T-helper 1 cell (primary cell): ENCODE measurements around the gene CASP4.
"Not testable (repeated sequence)": the region's sequence is repeated elsewhere in the genome, so short reads cannot be mapped to it uniquely, and the experiment has no call there.

Experiments used
- DNase-seq, 5 donors: peaks; one replicate each; pipeline ENCODE4 v3.0.0-alpha.2; 2012 to 2020
- total RNA-seq, 4 donors: gene quantifications; one replicate each; lab custom pipeline; 2026; lab: John Stamatoyannopoulos, UW

Gene CASP4
- total RNA-seq, result 74.9 to 126 (median 94.8) reads per million in 4 donors

GRCh38 chr11:104968355-104968855 is at the start of gene CASP4:
TSS of gene CASP4 (minus strand) at chr11:104968574. CDS start at chr11:104968525, 49 bp downstream.
- DNase-seq, result peak in 1 of 5 donors; percentile 73

DNA sequence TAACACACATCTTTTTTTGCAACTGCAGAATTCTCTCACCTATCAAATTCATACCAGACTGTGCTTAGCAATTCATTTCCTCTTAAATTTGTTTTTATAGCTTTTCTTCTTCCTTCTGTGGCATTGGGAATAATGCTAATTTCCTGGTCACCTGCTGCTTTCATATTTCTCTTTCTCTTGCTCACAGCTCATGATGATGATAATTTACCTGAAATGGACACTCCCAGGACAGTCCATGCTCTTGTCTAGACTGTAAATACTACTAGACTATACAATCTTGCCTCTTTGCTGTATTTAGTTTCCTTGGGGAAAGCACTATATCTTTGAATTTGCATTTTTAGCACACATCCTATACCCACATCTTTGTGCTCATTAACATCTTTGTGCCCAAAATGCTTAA is 39.1 kb upstream of the CASP4 start:
- no peak for DNase-seq

DNA sequence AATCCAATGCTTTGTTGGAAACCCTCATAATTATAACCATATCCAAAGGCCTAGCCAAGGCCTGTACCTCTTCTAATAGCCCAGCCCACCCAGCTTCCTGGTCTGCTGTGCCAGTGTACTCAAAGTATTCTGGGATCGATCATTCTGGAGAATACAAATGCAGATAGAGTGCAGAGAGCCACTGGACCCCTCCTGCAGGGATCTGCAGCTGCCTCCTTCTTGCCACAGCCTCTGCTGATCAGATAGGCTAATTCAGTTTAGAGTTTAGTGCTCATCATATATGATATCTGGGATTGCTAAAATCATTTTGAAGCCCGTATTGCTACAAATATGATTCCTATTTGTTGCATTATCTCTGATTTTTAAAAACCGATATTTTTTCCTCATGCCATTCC is 37.1 kb upstream of the CASP4 start:
- DNase-seq, result no peak

DNA sequence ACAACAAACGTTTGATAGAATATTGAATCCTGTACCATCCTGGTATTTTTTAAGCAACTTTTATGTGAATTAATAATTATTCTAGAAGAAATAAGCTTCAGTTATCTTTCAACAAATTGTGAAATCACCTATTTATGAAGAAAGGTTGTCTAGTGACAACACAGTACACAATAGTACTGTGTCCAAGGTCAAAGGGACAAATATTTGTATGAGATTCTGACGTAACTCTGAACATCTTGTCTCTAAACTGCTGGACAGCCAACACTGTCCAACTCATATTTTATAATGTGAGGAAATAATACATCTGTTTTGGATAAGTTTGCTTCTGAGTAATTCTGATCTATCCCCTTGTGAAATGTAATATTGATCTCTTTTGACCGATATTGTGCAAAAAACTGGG is 35.6 kb upstream of the CASP4 start:
- no peak for DNase-seq

DNA sequence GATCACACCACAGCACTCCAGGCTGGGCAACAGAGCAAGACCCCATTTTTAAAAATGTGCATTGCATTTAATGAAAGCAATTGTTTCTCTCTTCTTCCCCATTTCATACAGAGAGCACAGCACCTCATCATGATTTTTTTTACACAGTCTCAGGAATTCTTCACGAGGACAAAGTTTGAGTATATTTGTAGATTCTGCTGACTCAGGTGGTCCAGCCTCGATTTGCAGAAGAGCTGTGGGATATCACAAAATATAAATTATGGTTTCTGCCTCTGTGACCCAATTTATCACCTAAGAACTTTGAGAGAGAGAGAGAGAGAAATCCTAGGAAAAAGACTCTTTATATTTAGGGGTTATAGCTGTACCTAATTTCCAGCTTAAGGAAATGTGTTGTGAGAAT is 34.8 kb upstream of the CASP4 start:
- DNase-seq, result no peak

DNA sequence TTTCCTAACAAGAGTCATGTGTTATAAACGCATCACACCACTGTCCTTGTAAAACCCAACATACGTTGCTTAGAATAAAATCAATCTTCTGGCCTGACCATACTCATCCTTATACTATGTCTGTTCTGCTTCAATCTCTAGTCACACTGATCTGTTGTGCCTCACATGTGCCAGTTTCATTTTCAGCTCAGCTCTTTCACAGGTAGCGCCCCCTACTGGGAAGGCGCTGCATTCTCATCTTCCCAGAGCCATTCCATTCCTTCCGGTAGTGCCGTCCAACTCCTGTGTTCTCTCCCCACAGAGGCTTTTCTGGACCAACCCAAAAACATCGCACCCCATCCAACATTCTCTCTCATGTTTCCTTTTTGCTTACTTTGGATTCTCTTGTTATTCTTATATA is 32.4 kb upstream of the CASP4 start:
- peak; percentile 8 to 48 (median 23) for DNase-seq

GRCh38 chr11:105000167-105000566 is 31.8 kb upstream of the CASP4 start:
- DNase-seq, result peak in 1 of 5 donors; percentile 15

- DNase-seq, result no peak
Measured at GRCh38 chr11:104999721-105000120, 31.3 kb upstream of the CASP4 start.

GRCh38 chr11:104997288-104997687 is 28.9 kb upstream of the CASP4 start:
- DNase-seq, result no peak

GRCh38 chr11:104995001-104995408 is 26.6 kb upstream of the CASP4 start:
- DNase-seq, result no peak

DNA sequence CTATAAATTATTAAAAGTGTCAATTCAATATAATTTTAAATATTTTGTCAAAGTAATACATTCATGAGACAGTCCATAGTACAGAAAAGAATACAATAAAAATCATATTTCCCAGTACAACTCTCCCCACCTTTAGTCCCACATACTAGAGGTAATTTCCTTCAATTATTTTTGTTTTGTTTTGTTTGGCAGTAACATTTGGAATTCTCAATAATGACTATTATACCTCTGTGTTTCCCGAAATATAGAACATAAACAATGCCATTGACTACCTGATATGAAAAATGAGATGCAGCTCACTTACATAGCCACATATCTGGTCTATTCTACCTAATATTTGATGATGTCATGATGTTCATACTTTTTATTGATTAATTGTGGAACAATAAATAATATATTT is 24.4 kb upstream of the CASP4 start:
- DNase-seq, result no peak

GRCh38 chr11:104991994-104992393 is 23.6 kb upstream of the CASP4 start:
- DNase-seq, result no peak

- no peak for DNase-seq
Measured at GRCh38 chr11:104984808-104985207, 16.4 kb upstream of the CASP4 start.

GRCh38 chr11:104979839-104980238 is 11.5 kb upstream of the CASP4 start:
- DNase-seq, result no peak

DNA sequence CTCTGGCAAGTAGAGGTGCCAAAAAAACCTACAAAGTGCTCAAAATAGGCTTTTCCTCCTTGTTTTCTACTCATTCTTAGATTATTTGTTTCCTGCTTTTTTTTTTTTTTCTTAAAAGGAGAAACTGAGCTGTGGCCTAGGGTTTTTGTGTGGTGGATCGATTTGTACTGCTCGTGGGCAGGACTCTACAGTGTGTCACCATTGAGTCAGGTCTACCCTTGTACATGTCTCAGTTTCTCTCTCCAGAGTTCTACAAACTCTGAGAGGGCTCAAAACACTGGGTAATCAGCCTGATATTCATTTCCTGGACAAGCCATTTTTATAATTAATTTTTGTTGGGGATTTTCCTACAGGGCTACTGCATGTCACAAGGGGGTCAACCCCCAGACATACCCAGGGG is 5.2 kb upstream of the CASP4 start:
- DNase-seq, result no peak

DNA sequence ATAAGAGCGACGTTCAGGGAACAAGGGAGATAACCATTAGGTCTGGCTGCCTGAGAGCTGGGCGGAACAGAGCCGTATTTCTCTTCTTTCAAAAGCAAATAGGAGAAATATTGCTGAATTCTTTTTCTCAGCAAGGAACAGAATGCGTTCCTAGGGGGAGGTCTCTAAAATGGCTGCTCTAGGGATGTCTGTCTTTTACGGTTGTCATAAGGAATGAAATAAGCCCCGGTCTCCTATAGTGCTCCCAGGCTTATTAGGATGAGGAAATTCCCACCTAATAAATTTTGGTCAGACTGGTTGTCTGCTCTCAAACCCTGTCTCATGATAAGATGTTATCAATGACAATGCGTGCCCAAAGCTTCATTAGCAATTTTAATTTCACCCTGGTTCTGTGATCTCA is 4.5 kb upstream of the CASP4 start:
- DNase-seq, result not testable (repeated sequence)

GRCh38 chr11:104970756-104971155 is 2.4 kb upstream of the CASP4 start:
- DNase-seq, result no peak

- no peak for DNase-seq
Measured at GRCh38 chr11:104968856-104969776, 742 bp upstream of the CASP4 start.

DNA sequence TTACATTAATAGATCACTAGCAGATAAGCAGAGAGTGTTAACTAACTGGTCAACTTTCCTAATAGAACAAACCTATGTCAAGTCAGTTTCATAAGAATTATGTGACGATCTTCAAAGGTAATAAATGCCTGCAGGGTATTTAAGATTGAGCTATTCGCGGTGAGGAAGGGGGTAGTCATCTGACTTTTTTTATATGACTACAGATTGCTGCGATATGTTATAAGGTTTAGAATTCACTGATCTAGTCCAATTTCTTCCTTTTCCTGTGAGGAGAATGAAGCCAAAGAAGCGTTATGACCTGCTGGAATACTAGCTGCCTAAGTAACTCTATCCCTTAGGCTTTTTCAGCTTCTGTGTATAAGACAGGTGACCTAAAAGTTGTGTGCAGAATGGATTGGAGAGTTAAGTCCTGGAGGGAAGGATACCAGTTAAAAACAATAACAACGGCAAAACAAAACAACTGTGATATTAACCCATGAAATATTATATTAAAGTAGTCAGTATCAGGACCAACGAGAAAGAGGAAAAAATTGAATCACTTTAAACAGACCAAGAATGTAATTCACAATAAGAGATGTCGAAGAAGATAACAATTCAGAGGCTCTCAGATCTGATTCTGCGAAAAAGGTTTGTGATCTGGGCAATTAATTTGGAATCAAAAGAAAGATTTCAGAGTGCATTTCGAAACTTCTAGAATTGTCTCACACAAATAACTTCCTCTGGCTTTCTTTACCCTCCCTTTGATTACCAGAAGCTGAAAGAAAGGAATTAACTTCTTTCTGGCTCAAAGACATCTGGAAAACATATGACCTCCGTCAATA is 630 bp downstream of the CASP4 start:
- DNase-seq, result peak in 1 of 5 donors; percentile 24

DNA sequence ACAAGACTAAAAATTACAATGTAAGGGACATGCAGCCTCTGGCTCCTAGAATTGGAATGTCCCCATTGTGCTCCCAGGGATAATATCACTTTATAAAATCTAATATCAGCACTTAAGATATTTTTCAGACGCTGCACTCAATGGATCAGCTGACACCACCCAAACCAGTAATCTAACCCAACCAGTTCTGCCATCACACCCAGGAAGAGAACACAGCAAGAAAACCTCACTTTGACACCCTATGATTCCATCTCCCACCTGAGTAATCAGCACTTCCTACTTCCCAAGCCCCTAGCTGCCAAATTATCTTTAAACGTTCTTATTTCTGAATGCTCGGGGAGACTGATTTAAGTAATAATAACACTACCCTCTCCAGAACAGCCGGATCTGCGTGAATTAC is 2.6 kb downstream of the CASP4 start:
- DNase-seq, result no peak

DNA sequence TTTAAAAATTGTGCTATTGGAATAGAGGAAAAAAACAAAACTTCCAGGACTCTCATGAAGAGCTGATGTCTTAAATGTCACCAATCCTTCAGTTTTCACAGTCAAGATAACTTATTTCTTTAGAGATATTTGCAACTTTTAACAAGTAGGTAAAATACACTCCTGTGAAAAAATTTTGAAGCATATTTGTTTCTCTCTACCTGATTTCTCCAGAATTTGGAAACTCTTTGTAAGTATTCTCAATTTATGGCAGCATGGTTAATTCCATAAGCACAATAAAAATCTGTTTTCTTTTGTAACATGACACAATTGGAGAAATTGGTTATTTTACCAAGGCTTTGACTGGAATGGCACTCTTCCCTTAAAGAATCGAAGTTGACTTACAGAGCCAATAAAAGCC is 4.1 kb downstream of the CASP4 start:
- DNase-seq, result no peak

- DNase-seq, result no peak
Measured at GRCh38 chr11:104962852-104963251, 5.5 kb downstream of the CASP4 start.

- DNase-seq, result no peak
Measured at GRCh38 chr11:104957280-104957679, 11.1 kb downstream of the CASP4 start.
